T-helper 2 cell treated with Interferon-gamma antibody and Interleukin-4, amounts not matched to agents 5 μg/mL and 100 μg/mL, for 36 hours (primary cell): ENCODE data around the gene POMT2.

Source experiments
- DNase-seq: peaks from one replicate; pipeline ENCODE4 v3.0.0; 2021; ENCODE audit warnings: low spot score
- H3K27ac Mint-ChIP-seq: one replicate; pipeline ENCODE4 v1.8.0; 2021; ENCODE audit warnings: mild to moderate bottlenecking, mixed read lengths
- H3K27me3 Mint-ChIP-seq: one replicate; pipeline ENCODE4 v1.8.0; 2021; ENCODE audit warnings: low read depth, mixed read lengths
- H3K36me3 Mint-ChIP-seq: one replicate; pipeline ENCODE4 v1.8.0; 2021; ENCODE audit warnings: low read depth, mixed read lengths
- H3K4me1 Mint-ChIP-seq: one replicate; pipeline ENCODE4 v1.8.0; 2021; ENCODE audit warnings: low read depth, mixed read lengths
- H3K4me3 Mint-ChIP-seq: one replicate; pipeline ENCODE4 v1.8.0; 2022; ENCODE audit warnings: mild to moderate bottlenecking, moderate library complexity, mixed read lengths
- H3K9me3 Mint-ChIP-seq: one replicate; pipeline ENCODE4 v1.8.0; 2021; ENCODE audit warnings: mixed read lengths

The POMT2 gene

DNA sequence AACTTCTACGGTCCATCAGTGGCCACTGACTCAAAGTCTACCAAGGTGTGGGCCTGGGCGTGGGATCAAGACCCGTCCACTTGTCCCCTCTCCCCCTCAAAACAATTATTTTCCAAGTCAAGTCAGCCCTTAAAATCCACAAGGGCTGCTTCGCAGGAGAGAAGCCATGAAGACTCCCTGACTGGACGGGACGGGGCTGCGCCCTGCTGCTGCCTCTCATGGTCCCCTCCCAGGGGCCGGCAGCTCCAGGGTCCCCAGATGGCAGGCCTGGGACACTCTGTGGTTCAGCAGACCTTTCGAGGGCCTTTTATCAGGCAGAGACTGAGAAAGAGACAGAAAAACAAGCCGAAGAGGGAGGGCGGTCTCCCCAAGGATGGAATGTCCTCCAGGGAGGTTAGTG is 60.5 kb downstream of the POMT2 start:
- Mint-ChIP-seq H3K4me1 (no peaks in the 10 kb centered on the region), H3K27me3 (peaks cover 18% of the 10 kb centered on the region), H3K9me3 (no peaks in the 10 kb centered on the region), H3K36me3 (no peaks in the 10 kb centered on the region), H3K27ac (no peak overlapping the region), H3K4me3 (no peak overlapping the region)
- no peak for DNase-seq

GRCh38 chr14:77259025-77259715 is 61.5 kb downstream of the POMT2 start:
- peaks cover 18% of the 10 kb centered on the region for H3K27me3 Mint-ChIP-seq
- H3K4me3 Mint-ChIP-seq = no peak overlapping the region
- H3K4me1 Mint-ChIP-seq = no peaks in the 10 kb centered on the region
- H3K36me3 Mint-ChIP-seq = no peaks in the 10 kb centered on the region
- H3K9me3 Mint-ChIP-seq = no peaks in the 10 kb centered on the region
- no peak for DNase-seq
- H3K27ac Mint-ChIP-seq = no peak overlapping the region

GRCh38 chr14:77258566-77258965 is 62.1 kb downstream of the POMT2 start:
- Mint-ChIP-seq H3K27ac (no peak overlapping the region), H3K4me1 (no peaks in the 10 kb centered on the region), H3K36me3 (no peaks in the 10 kb centered on the region), H3K9me3 (no peaks in the 10 kb centered on the region), H3K27me3 (peaks cover 15% of the 10 kb centered on the region), H3K4me3 (no peak overlapping the region)
- DNase-seq = no peak

GRCh38 chr14:77257700-77258099 is 63.0 kb downstream of the POMT2 start:
- H3K27me3 Mint-ChIP-seq = peaks cover 8% of the 10 kb centered on the region

GRCh38 chr14:77256694-77257093 is 64.0 kb downstream of the POMT2 start:
- Mint-ChIP-seq H3K4me1 (no peaks in the 10 kb centered on the region), H3K4me3 (no peak overlapping the region), H3K36me3 (no peaks in the 10 kb centered on the region), H3K27me3 (peaks cover 7% of the 10 kb centered on the region), H3K27ac (no peak overlapping the region), H3K9me3 (no peaks in the 10 kb centered on the region)
- no peak for DNase-seq

More at GRCh38 chr14:77257700-77258099, 63.0 kb downstream of the POMT2 start:
- Mint-ChIP-seq H3K4me1 (no peaks in the 10 kb centered on the region), H3K4me3 (no peak overlapping the region), H3K27ac (no peak overlapping the region), H3K9me3 (no peaks in the 10 kb centered on the region), H3K36me3 (no peaks in the 10 kb centered on the region)
- DNase-seq = no peak

- peaks cover 2% of the 10 kb centered on the region for H3K27me3 Mint-ChIP-seq
- DNase-seq = no peak
- no peak overlapping the region for H3K4me3 Mint-ChIP-seq
- no peaks in the 10 kb centered on the region for H3K9me3 Mint-ChIP-seq
- no peaks in the 10 kb centered on the region for H3K36me3 Mint-ChIP-seq
- no peaks in the 10 kb centered on the region for H3K4me1 Mint-ChIP-seq
- H3K27ac Mint-ChIP-seq = no peak overlapping the region
Observed at GRCh38 chr14:77253333-77254190, 67.1 kb downstream of the POMT2 start.

GRCh38 chr14:77251870-77252269 is 68.8 kb downstream of the POMT2 start:
- H3K27ac Mint-ChIP-seq = no peak overlapping the region
- no peak for DNase-seq
- no peaks in the 10 kb centered on the region for H3K36me3 Mint-ChIP-seq
- H3K4me3 Mint-ChIP-seq = no peak overlapping the region
- no peaks in the 10 kb centered on the region for H3K4me1 Mint-ChIP-seq
- no peaks in the 10 kb centered on the region for H3K9me3 Mint-ChIP-seq
- peaks cover 2% of the 10 kb centered on the region for H3K27me3 Mint-ChIP-seq

DNA sequence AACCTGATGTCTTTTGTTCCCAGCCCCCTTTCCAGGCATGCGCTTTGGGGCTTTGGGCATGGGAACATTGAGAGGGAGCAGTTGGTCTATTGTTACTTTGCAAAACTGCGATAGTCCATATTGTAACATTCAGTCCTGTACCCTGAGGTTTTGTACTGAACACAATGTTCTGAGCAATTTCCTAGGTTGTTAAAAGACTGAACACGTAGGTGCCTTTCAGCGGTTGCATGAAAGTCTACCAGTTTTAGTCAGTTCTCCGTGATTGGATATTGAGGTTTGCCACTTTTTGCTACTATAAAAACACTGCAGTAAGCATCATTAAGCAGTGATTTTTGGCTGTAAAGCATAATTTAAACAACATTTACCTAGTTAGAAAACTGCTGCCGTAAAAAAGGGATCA is 69.8 kb downstream of the POMT2 start:
- Mint-ChIP-seq H3K4me3 (no peak overlapping the region), H3K27me3 (peaks cover 2% of the 10 kb centered on the region), H3K4me1 (no peaks in the 10 kb centered on the region), H3K9me3 (no peaks in the 10 kb centered on the region), H3K27ac (no peak overlapping the region), H3K36me3 (no peaks in the 10 kb centered on the region)
- DNase-seq = no peak

DNA sequence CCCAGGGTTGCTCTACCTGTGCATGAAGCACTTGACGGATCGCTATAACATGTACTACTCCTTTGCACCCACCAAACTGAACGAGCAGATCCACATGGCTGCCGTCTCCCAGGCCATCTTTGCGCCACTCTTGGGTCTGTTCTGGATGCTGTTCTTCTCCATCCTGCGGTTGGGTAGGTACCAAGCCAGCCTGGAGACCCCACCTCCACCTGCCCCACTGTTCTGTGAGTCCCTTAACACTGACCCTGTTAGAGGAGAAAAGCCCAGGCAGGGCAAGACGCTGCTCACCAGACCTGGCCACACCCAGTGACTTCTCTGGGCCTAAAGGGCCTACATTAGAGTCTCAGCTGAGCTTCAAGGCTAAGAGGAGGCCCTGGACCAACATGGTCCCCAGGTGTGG is 71.4 kb downstream of the POMT2 start:
- H3K4me3 Mint-ChIP-seq = no peak overlapping the region
- no peak for DNase-seq
- no peaks in the 10 kb centered on the region for H3K9me3 Mint-ChIP-seq
- H3K36me3 Mint-ChIP-seq = no peaks in the 10 kb centered on the region
- H3K4me1 Mint-ChIP-seq = no peaks in the 10 kb centered on the region
- H3K27me3 Mint-ChIP-seq = peaks cover 2% of the 10 kb centered on the region
- no peak overlapping the region for H3K27ac Mint-ChIP-seq

DNA sequence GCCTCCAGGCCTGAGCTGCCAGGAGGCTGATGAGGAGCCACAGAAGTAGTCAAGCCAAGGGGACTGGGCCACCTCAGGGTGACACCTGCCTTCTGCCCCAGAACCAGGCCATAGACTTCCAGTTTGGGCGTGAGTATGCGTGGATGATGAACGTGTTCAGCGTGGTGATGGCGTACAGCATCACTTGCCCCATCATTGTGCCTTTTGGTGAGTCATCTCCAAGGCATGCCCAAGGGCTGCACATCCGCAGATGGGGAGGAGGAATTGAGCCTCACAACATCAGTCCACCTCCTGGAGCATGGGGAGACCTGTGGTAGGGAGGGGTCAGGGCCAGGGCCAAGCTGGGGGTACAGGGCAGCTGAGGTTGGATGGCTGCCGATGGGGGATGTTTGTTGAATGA is 72.0 kb downstream of the POMT2 start:
- H3K4me3 Mint-ChIP-seq = no peak overlapping the region
- no peak for DNase-seq
- H3K9me3 Mint-ChIP-seq = no peaks in the 10 kb centered on the region
- no peak overlapping the region for H3K27ac Mint-ChIP-seq
- no peaks in the 10 kb centered on the region for H3K36me3 Mint-ChIP-seq
- H3K4me1 Mint-ChIP-seq = no peaks in the 10 kb centered on the region
- no peaks in the 10 kb centered on the region for H3K27me3 Mint-ChIP-seq

DNA sequence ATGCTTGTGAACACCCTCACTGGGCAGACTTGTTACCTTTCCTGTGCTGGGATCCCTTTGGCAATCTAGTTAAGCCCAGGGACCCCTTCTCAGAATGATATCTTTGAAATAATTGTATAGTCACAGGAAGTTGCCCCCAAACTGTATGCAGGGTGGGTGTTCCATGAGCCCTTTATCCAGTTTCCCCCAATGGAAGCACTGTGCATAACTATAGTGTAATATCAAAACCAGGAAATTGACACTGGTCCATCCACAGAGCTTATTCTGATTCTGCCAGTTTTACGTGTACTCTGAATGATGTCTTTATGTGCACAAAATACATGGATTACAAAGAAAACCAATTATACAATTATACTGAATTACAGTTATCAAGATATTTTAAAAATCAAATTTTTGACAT is 73.9 kb downstream of the POMT2 start:
- DNase-seq = no peak
- H3K4me3 Mint-ChIP-seq = no peak overlapping the region
- H3K4me1 Mint-ChIP-seq = no peaks in the 10 kb centered on the region
- no peaks in the 10 kb centered on the region for H3K27me3 Mint-ChIP-seq
- no peaks in the 10 kb centered on the region for H3K9me3 Mint-ChIP-seq
- H3K27ac Mint-ChIP-seq = no peak overlapping the region
- H3K36me3 Mint-ChIP-seq = no peaks in the 10 kb centered on the region

- no peaks in the 10 kb centered on the region for H3K4me1 Mint-ChIP-seq
- no peak overlapping the region for H3K4me3 Mint-ChIP-seq
- H3K9me3 Mint-ChIP-seq = no peaks in the 10 kb centered on the region
- H3K27me3 Mint-ChIP-seq = no peaks in the 10 kb centered on the region
- no peak for DNase-seq
- H3K27ac Mint-ChIP-seq = no peak overlapping the region
- no peaks in the 10 kb centered on the region for H3K36me3 Mint-ChIP-seq
Observed at GRCh38 chr14:77245820-77246219, 74.9 kb downstream of the POMT2 start.

- no peaks in the 10 kb centered on the region for H3K9me3 Mint-ChIP-seq
- H3K27me3 Mint-ChIP-seq = no peaks in the 10 kb centered on the region
- DNase-seq = no peak
- no peaks in the 10 kb centered on the region for H3K36me3 Mint-ChIP-seq
- no peak overlapping the region for H3K4me3 Mint-ChIP-seq
- no peaks in the 10 kb centered on the region for H3K4me1 Mint-ChIP-seq
- no peak overlapping the region for H3K27ac Mint-ChIP-seq
Observed at GRCh38 chr14:77243853-77244252, 76.8 kb downstream of the POMT2 start.

DNA sequence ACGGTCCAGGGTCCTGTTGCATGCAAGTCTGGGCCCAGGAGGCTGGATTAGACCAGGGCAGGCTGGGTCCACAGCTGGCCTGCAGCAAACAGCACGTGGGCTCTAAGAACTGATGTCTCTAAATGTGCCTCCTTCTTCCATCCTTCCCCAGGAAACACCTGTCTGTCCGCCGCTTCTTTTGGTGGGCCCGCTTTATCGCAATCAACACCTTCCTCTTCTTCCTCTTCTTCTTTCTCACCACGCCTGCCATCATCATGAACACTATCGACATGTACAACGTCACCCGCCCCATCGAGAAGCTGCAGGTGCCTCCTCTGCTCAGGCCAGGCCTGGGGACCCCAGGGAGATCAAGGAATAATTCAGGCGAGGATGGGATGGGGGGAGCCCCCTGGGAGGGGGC is 77.9 kb downstream of the POMT2 start:
- Mint-ChIP-seq H3K4me3 (no peak overlapping the region), H3K36me3 (no peaks in the 10 kb centered on the region), H3K9me3 (no peaks in the 10 kb centered on the region), H3K27ac (no peak overlapping the region), H3K4me1 (no peaks in the 10 kb centered on the region), H3K27me3 (no peaks in the 10 kb centered on the region)
- DNase-seq = no peak
